HG02884 (cell line): ENCODE data around the gene GPSM1.

Experiments
- ATAC-seq: cut with Tn5 transposase; IDR thresholded peaks from one replicate; pipeline ENCODE4 v1.9.1; 2021; ENCODE audit warnings: mild to moderate bottlenecking, moderate library complexity; ENCODE audit not compliant: unreplicated experiment

Gene GPSM1

DNA sequence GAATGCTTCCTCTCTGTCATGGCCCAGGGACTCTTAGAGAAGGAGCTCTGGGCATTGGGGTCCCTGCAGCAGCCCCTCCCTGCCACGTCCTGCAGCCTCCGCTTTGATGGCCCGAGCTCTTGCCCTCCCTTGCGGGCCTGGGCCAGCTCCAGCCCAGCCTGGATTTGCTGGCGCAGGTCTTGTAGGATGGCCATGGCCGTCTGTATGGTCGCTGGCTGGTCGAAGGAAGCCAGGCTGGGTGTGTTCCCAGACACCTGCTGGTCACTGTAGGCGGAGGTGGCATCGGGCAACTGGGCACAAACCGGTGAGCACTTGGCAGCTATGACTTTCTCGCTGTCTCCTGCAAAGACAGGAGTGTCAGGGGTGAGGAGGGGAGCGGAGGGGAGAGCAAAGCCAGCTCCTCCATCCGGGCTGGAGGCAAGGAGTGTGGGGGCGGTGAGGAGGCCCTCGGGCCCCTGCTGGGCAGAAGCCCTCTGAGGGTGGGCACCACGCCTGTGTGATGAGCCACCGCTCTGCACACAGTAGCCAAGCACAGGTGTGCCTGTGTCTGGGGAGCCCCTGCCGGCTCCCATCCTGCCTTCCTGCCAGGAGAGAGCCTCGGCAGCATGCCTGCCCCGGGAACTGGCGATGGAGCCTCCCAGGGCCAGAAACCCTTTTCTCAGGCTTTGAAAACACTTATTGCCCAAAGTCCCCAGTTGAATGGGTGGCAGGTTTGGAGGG lies 35.9 kb upstream of the GPSM1 start:
- no peak for ATAC-seq

DNA sequence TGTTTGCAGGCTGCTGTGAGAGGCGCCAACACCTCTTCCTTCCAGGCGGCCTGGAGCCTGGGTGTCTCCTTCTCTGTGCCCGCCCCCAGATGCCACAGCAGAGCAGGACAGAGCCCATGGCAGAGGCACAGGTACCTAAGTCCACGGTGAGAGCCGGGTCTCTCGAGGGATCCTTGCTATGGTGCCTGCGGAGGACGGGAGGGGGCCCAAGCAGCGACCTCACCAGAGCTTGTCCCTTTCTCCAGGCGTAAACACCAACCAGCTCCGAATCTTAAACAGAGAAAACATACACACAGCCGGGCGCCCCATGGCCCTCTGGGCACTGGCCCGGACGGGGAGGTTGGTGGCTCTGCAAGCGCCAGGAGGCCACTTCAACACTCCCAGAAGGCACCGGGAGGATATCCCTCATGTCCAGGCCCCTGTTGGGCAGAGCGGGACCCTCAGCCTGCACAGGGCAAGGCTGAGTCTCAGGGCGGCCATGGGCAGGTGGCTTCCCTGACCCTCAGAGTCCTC lies 35.3 kb upstream of the GPSM1 start:
- no peak for ATAC-seq

DNA sequence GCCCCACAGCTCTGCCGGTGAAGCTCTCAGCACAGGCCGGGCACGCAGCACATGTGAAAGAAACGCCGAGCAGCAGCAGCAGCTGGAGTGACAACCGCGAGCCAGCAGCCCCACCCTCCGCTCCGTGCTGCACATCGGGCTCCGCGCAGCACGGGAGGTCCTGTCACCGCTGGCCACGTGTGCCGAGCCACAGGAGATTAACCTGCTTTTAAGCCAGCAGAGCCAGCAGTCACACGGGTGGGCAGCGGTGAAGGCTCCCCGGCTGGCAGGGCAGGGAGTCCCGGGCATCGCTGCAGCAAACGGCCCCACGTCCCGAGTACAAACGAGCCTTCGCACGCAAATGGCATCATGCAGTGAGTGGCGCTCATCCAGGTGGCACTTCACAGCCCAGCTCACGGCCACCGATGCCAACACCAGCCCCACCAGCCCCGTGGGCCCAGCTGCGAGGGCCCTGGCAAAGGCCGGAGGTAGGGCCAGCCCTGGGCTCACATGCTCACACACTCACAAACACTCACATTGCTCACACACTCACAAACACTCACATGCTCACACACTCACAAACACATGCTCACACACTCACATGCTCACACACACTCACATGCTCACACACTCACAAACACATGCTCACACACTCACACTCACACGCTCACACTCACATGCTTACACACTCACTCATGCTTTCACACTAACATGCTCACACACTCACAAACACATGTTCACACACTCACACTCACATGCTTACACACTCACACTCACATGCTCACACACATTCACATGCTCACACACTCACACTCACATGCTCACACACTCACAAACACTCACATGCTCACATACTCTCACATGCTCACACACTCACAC lies 34.5 kb upstream of the GPSM1 start:
- no peak for ATAC-seq

DNA sequence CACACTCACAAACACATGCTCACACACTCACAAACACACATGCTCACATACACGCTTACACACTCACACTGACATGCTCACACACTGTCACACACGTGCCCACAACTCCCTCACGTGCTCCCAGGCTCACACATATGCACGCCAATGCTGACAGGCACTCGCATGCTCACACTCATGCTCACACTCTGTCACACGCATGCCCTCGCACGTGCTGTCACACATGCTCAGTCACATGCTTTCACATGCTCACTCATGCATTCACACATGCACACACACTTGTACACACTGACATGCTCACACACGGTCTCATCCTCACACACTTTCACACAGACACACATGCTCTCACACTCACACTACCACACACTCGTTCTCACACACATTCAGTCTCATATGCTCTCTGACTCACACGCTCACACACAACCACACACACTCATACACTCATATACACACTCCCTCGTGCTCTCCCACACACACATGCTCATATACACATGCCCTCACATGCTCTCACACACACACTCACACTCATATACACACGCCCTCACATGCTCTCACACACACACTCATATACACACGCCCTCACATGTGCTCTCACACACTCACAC lies 33.8 kb upstream of the GPSM1 start:
- ATAC-seq: no peak

DNA sequence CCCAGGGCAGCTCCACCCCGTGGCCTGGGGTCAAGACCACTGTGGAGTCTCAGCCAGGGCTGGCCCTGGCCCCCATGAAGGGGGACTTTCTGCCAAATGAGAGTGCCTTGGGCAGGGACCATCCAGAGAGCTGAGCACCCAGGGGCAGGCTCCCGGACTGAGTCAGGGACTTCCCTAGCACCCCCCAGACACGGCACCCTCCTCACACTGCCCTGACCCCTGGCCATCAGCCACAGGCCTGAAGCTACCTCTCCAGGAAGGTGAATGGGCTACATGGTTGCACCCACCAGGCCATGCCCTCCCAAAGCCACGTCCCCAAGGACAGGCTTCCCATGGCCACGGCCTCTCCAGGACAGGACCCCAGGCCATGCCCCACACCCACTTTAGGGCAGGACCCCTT lies 32.9 kb upstream of the GPSM1 start:
- ATAC-seq: no peak

DNA sequence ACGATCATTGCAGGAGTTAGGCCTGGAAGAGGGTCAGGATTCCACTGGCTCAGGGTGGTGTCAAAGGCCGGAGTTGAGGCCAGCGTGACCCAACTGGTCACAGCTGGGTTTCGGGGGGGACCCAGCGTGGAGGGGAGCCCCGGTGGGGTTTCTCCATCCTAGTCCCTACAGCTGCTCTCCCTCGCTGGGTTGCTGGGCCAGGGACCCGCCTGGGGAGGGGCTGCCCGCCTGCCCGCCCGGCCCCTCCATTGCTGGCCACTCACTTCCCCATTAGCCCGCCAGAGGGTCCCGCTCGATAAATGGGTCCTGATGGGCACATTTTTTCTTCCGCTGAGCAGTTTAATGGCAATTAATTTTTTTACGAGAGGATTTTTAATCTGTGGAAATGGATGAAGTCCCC lies 32.3 kb upstream of the GPSM1 start:
- no peak for ATAC-seq

DNA sequence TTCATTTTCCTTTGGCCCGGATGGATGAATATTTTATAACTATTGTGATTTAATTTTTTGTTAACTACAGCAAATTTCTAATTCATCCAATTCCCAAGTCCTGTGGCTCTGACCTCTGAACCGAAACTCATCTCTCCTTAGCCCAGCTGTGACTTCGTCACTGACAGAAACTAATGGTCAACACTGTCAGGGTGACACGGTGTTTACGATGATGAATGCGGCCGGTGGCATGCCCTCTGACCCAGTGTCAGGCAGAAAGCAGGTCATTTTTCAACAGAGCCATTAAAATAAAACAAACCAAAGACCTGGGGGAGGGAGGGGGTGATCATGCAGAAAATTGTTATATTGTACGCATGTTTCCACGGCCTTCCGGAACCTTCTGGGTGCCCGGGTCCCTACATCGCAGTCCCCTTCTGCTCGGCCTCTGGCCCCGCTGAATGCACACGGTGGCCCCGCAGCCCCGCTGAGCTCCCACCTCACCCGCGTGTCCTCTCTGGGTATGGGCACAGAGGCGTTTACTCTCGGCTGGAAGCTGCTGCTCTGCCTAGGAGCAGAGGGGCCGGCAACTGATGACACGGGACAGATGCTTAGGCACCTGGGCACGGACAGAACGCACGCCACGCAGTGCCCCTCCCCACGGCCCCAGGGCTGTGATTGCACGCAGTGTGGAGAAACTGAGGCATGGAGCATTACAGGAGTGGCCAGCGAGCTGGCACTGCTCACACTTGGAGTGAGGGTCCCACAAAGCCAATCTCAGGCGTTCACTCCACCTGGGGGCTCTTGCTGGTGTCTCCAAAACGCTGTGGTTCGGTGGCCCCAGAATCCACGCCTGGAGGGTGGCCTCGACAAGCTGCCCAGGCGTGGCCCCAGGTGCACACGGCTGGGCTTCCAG lies 31.6 kb upstream of the GPSM1 start:
- no peak for ATAC-seq

DNA sequence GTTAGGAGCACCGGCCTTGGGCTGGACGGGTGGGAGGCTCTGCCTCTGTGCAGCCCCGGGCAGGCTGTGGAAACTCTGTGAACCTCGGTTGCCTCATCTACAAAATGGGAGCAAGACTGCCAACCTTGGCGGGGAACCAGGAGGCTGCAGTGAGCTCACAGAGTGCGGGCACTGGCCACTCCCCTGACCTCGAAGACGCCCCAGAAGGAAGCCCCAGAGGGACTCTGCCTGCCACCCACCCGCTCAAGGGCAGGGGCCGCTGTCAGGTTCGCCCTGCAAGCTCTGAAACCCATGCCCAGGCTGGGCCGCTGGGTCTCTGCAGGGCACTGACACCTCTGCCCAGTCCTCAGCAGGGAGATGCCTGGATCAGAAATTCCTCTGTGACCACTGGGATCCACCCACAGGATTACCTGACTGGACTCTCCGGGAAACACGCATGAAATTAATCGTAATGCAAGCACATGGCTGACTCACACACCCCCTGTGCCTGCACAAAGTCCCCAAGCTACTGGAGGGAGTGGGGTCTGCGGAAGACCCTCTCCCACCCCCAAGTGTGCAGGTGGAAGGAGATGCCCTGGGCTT lies 30.8 kb upstream of the GPSM1 start:
- ATAC-seq: no peak

DNA sequence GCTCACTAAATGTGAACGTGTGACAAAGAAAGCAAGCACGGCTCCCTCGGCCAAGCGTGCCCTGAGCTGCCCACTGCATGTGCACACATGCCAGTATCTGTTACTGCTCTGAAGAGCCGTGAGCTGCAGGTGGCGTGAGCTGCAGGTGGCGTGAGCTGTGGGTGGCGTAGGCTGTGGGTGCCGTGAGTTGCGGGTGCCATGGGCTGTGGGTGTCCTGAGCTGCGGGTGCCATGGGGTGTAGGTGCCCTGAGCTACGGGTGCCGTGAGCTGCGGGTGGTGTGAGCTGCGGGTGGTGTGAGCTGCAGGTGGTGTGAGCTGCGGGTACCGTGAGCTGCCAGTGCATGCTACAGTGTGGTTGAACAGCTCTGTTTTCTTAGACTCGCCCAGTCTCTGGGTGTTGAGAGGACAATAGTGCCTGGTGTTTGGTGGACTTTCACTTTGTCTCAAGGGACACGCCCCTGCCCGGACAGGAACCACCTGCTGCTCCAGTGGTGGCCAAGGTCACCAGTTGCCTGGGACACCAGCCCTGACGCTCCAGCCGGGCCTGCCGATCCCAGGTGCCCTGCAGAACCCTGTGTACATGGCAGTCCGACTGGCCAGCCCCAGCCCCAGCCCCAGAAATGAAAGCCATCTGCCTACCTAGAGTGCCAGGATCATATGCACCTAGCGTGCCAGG lies 30.2 kb upstream of the GPSM1 start:
- ATAC-seq: no peak

DNA sequence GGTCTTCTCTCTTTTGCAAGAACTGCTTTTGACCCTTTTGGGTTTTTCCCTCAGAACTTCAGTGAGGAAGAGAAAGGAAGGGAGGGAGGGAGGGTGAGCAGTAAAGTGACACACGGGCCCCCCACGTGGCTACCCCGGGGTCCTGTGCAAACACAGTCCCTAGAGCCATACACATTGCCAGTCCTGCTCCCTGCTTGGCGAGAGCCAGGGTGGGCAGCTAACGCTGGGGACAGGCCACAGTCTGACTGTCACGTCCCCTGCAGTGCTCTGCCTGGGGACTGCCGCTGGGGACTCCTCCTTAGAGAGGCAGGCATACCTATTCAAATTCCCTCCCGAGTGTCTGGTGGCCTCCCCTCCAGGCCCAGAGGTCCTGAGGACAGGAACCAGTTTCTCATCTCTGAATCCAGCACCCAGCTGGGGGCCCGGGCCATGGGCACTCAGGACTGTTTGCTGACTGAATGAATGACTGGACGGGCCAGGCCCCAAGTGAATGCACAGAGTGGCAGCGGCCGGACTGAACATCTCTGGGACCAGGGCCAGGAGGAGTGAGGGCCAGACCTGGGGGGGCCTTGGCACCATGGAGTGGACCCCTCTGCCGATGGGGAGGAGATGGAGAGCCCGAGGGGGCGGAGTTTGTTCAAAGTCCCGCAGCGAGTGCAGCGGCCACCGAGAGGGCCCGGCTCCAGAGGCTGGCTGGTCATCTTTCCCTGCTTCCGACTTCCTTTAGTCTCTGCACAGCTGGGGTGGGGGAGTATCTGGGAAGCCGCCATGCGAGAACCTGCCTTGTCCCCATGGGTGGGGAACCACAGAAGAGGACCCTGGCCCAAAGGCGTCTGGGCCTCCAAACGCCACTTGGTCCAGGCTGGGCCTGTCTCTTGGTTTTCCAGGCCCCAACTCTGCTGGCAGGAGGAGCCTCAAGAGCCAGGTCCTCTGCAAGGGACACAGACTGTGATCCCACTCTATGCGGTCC lies 29.3 kb upstream of the GPSM1 start:
- no peak for ATAC-seq

DNA sequence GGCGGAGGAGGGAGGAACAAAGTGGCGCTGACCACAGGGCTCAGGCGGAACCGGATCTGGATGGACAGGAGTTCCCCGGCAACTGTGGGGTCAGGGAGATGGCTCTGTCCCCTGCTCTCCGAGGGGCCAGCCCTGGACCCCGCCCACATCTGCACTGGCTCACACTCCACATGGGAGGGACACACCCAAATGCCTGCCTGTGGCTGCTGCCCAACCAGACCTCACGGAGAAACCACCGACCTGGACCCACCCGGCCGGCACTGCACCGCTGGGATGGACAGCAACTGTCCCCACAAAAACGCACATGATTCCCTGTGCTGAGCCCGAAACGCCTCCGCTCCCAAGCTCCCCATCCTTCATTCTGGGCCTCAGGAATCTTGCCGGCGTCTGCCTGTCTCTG lies 28.2 kb upstream of the GPSM1 start:
- ATAC-seq: no peak

DNA sequence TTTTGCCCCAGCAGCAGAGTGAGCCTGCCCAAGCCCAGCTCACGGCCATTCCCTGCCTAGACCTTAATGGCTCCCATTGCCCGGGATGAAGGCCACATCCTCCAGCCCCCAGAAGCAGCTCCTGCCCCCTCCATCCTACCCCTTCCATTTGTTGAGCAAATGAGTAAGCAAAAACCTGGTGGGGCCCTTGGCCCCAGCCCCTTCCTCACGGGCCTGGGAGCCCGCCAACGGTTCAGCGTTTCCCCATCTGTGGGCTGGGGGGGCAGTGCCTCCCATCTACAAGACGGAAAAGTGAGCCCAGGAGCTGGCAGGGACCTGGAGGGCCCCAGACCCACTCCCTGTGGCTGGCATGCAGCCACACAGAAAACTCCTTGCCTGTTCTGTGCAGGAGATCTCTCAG lies 27.8 kb upstream of the GPSM1 start:
- ATAC-seq: no peak

DNA sequence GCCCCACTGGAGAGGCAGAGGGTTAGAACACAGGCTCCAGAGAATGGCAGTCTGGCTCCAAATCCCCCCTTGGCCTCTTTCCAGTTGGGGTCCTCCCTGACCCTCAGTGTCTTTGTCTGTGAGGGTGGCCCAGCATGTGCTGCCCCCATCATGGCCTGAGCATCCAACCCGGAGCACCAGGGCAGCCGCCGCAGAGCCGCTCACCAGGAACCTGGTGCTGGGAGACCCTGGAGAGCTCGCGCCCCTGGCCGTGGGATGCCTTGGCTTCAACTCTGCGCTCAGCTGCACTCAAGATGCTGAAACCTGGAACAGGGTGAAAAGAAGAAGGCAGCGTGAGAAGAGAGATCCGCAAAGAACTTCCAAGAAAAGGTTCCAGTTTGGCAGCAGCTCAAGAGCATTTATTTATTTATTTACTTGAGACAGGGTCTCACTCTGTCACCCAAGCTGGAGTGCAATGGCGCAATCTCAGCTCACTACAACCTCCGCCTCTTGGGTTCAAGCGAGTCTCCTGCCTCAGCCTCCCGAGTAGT lies 27.3 kb upstream of the GPSM1 start:
- no peak for ATAC-seq

DNA sequence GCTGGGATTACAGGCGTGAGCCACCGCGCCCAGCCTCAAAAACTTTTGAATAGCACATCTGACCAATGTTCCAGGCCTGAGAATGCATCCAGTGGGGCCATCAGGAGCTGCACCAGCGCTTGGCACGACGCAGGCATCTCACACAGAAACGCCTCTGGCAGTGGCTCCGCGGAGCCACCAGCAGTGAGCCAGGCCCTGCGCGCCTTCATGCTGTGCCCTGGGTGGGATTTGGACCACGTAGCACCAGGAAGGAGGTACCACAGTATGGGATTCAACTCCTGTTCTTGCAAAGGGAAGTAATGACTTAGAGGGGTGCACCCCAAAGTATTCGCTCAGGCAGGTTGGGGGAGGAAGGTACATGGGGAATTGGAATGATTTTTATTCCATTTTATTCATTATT lies 26.5 kb upstream of the GPSM1 start:
- no peak for ATAC-seq

DNA sequence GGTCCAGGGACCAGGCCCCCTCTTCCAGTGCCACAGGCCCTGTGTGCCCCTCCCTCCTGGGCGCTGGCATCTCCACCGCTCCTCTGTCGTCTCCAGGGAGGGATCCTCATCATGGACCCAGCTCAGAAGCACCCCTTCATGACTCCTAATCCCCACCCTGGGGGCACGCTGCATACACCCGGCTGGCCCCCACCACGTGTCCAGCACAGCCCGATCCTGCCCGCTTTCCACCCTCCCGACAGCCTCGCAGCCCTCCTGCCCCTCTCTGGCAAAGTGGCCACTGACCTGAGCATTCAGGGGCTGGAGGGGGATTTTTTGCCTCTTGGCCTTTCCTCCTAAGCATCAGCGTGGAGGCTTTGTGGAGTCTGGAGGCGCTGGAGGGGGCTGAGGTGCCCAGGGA lies 24.8 kb upstream of the GPSM1 start:
- ATAC-seq: no peak

DNA sequence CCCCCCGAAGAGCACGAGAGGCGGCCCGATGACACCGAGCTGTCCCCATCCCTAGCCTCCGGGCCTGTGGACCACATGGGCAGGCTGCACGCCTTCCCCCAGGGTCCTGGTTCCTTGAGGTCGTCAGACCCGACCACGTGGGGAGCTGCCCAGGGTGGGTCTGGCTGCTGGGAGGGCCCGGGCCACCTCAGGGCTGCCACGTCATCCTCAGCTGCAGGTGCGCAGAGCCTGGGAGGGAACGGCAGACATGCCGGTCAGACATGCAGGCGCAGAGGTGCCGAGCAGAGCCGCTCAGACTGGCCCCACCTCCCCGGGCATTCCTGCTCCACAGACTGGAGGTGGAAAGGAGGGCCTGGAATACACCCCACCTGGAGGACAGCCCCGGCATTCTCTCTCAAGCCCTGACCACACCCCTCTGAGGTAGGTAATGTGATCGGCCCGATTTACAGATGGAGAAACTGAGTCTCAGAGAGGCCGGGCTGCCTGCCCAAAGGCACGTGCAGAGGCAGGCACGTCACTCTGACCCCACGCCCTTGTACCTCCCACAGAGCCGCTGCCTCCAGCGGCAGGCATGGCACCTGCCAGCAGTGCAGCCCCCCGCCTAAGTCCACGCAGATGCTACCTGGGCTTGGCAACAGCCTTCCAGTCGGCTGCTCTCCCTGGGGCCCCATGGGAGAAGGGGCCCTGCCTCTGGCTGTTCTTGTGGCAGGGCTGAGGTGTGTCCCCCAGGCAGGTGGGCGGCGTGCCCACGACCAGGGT lies 24.1 kb upstream of the GPSM1 start:
- ATAC-seq: no peak

DNA sequence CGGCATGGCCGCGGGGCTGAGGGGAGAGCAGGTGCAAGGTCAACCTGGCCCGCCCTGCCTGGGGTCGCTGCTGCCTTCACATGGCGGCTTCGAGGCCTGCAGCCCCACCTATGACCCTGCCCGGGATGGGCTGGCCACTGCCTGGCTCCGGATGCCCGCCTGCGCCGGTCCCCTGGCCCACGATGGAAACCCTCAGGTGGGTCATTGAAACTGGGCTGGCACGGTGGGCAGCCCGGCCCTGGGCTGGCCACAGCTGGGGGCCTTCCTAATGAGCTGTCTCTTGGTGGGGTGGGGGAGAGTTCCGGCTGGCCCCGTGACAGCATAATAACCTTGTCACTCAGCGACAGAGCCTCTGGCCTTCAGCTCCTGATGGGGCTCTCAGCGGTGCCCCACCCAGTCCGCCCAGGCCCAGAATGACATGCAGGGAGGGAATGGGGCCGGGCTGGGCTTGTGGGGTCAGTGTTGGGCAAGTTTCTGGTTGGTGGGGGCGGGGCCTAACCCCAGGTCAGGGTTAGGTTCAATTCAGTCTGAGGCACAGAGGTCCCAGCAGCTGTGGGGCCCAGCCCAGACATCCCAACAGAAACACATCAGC lies 23.4 kb upstream of the GPSM1 start, which contains the start of gene CCDC187:
Gene CCDC187 (minus strand): TSS at position 270 of the 592 bp plus-strand sequence. CDS start 264 bp downstream, at position 6.
- no peak for ATAC-seq
